Left ventricle myocardium inferior (tissue), 1 donor: ENCODE results near the gene PRCD. TPM values are rescaled to one million over a fixed set of nuclear protein-coding genes. Genes with fewer than 3 reads are reported as not detected.
"Not testable (repeated sequence)": the region's sequence is repeated elsewhere in the genome, so short reads cannot be mapped to it uniquely, and the experiment has no call there.

Experiments
- DNase-seq: peaks from one replicate; pipeline ENCODE4 v3.0.0-alpha.2; 2020
- H3K27ac ChIP-seq: fragments of 200-600 bp; replicated peaks from 2 replicates; pipeline ENCODE4 v1.8.0; 2021
- H3K27me3 ChIP-seq: fragments of 200-600 bp; 2 replicates; pipeline ENCODE4 v1.8.0; 2021; ENCODE audit warnings: low read depth
- H3K36me3 ChIP-seq: fragments of 200-600 bp; 2 replicates; pipeline ENCODE4 v1.8.0; 2021
- H3K4me1 ChIP-seq: fragments of 200-600 bp; 2 replicates; pipeline ENCODE4 v1.8.0; 2021
- H3K4me3 ChIP-seq: fragments of 200-600 bp; 2 replicates; pipeline ENCODE4 v1.8.0; 2021; ENCODE audit warnings: mild to moderate bottlenecking, moderate library complexity
- H3K9me3 ChIP-seq: fragments of 200-600 bp; replicated peaks from 2 replicates; pipeline ENCODE4 v1.8.0; 2021
- CTCF ChIP-seq: fragments of 200-600 bp; IDR thresholded peaks from 2 replicates; pipeline ENCODE4 v1.8.0; 2021; ENCODE audit warnings: antibody characterized with exemption, mild to moderate bottlenecking, borderline replicate concordance
- intact Hi-C: fragments of 100-400 bp; cut with micrococcal nuclease; formaldehyde crosslinking; loops from one replicate; pipeline ENCODE4 v1.11.0; 2022
- total RNA-seq: library from RNA; stranded (reverse); fragmentation: NEBNext Ultra II Directional; extraction: Animal tissue kit (Norgen Biotek cat#: 25700); gene quantifications from one replicate; pipeline ENCODE4 v1.2.1, GENCODE V29; 2021
- donor health status: DM: no; HTN: yes; CAD: no; lungs with severe emphysema.

The PRCD gene
- total RNA-seq, 1 donor from 2014 or later = 3.9 TPM

- peak overlapping the region; percentile 87 for H3K27ac ChIP-seq
- no peaks in the 10 kb centered on the region for H3K9me3 ChIP-seq
- no peak for DNase-seq
- no peaks in the 10 kb centered on the region for H3K27me3 ChIP-seq
- no peak for TF ChIP-seq CTCF
- intact Hi-C loops = no loop called here
- H3K4me3 ChIP-seq = no peak overlapping the region
- peaks cover 37% of the 10 kb centered on the region for H3K36me3 ChIP-seq
- H3K4me1 ChIP-seq = peaks cover 69% of the 10 kb centered on the region
Observed at GRCh38 chr17:76561332-76561731, 21.5 kb downstream of the PRCD start.

GRCh38 chr17:76561799-76562268 lies 22.0 kb downstream of the PRCD start:
- Histone ChIP-seq H3K27ac (peak overlapping the region; percentile 87), H3K4me1 (peaks cover 69% of the 10 kb centered on the region), H3K4me3 (no peak overlapping the region), H3K36me3 (peaks cover 38% of the 10 kb centered on the region), H3K9me3 (no peaks in the 10 kb centered on the region), H3K27me3 (no peaks in the 10 kb centered on the region)
- TF ChIP-seq CTCF = no peak
- no peak for DNase-seq
- intact Hi-C loops = no loop called here

GRCh38 chr17:76562734-76563148 lies 22.9 kb downstream of the PRCD start:
- Histone ChIP-seq H3K4me1 (peaks cover 72% of the 10 kb centered on the region), H3K4me3 (peak overlapping the region; percentile 6), H3K9me3 (no peaks in the 10 kb centered on the region), H3K27ac (peak overlapping the region; percentile 47), H3K36me3 (peaks cover 38% of the 10 kb centered on the region), H3K27me3 (no peaks in the 10 kb centered on the region)
- intact Hi-C loops = no loop called here
- TF ChIP-seq CTCF = no peak
- DNase-seq = no peak

- H3K4me3 ChIP-seq, H3K27ac ChIP-seq, intact Hi-C loops, DNase-seq, H3K27me3 ChIP-seq, H3K9me3 ChIP-seq: not testable (repeated sequence)
- peaks cover 71% of the 10 kb centered on the region for H3K4me1 ChIP-seq
- H3K36me3 ChIP-seq = peaks cover 38% of the 10 kb centered on the region
Observed at GRCh38 chr17:76563359-76563758, 23.5 kb downstream of the PRCD start.

- H3K4me1 ChIP-seq = peaks cover 58% of the 10 kb centered on the region
- intact Hi-C loops, H3K27ac ChIP-seq, H3K9me3 ChIP-seq, H3K27me3 ChIP-seq, DNase-seq, H3K4me3 ChIP-seq: not testable (repeated sequence)
- peaks cover 38% of the 10 kb centered on the region for H3K36me3 ChIP-seq
Observed at GRCh38 chr17:76564991-76565727, 25.3 kb downstream of the PRCD start.

GRCh38 chr17:76565728-76566612 lies 26.1 kb downstream of the PRCD start:
- H3K36me3 ChIP-seq = peaks cover 38% of the 10 kb centered on the region
- DNase-seq = no peak
- H3K27me3 ChIP-seq = no peaks in the 10 kb centered on the region
- peaks cover 51% of the 10 kb centered on the region for H3K4me1 ChIP-seq
- no peak for TF ChIP-seq CTCF
- intact Hi-C loops = no loop called here
- no peak overlapping the region for H3K4me3 ChIP-seq
- no peak overlapping the region for H3K27ac ChIP-seq
- no peaks in the 10 kb centered on the region for H3K9me3 ChIP-seq
